ENCODE measurements around the gene YPEL1.

Gene YPEL1

DNA sequence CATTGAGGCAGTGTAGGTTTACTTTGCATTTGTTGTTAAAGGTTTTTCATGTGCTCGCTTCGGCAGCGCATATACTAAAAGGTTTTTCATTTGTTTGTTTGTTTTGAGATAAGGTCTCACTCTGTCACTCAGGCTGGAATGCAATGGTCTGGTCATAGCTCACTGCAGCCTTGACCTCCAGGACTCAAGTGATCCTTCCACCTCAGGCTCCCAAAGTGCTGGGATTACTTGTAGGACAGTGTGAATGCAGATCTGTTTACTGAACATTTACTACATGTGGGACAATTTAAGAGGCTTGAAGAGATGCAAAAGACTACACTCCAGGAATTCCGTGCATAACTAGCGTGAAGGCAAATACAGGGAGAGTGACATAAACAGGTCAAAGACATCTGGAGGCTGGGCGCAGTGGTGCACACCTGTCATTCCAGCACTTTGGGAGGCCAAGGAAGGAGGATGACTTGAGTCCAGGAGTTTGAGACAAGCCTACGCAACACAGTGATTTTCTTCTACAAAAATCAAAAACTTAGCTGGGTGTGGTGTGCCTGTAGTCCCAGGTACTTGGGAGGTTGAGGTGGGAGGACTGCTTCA, 34.1 kb downstream of the YPEL1 start:
- H3K4me3 ChIP-seq (ENCODE audit: low read depth, low read length, poor library complexity, severe bottlenecking) = no peak overlapping the region
- H3K9ac ChIP-seq (ENCODE audit: low read length) = no peak overlapping the region
- H3K27ac ChIP-seq (ENCODE audit: low read depth, low read length, poor library complexity, severe bottlenecking) = no peak overlapping the region
- H4K20me1 ChIP-seq (ENCODE audit: insufficient read depth, low read length) = no peaks in the 10 kb centered on the region
- TF ChIP-seq CTCF (IDR thresholded peaks at IDR 0.05; ENCODE audit: low read length) (no peak), EZH2 (IDR thresholded peaks at IDR 0.05; ENCODE audit: borderline replicate concordance, low read length) (no peak)
- H3K9me2 ChIP-seq (ENCODE audit: low read depth, low read length) = no peaks in the 10 kb centered on the region
- H3K36me3 ChIP-seq (ENCODE audit: insufficient read depth, low read length) = peaks cover 40% of the 10 kb centered on the region
- no peaks in the 10 kb centered on the region for H3K27me3 ChIP-seq (ENCODE audit: insufficient read depth, low read length)
- H3K4me1 ChIP-seq (ENCODE audit: insufficient read depth, low read length, severe bottlenecking) = no peaks in the 10 kb centered on the region
- H2AFZ ChIP-seq (ENCODE audit: low read length) = no peak overlapping the region
- no peaks in the 10 kb centered on the region for H3F3A ChIP-seq (ENCODE audit: insufficient read depth, low read length)
- H3K4me2 ChIP-seq (ENCODE audit: low read length) = no peak overlapping the region
- H3K9me3 ChIP-seq (ENCODE audit: low read length) = no peaks in the 10 kb centered on the region
- H3K79me2 ChIP-seq (ENCODE audit: insufficient read depth, low read length) = no peaks in the 10 kb centered on the region

DNA sequence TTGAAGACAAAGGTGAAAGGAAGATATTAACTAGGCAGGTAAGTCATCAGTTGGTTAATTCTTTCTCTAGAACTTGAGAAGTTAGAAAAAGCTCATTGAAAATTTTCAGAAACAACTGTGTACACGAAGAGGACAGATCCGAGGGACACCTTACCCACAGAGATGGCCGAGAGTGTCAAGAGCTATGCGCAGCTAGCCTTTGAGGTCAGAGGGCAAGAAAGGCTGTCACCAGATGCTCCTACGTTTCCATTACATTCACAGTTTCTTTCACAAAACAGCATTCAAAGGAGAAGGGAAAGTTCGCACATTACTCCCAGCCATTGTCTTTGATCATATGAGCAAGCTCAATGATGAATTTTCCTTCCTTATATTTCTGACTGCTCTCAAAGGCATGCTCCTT, 34.8 kb downstream of the YPEL1 start:
- no peak for TF ChIP-seq CTCF (IDR thresholded peaks at IDR 0.05; ENCODE audit: low read length)
- no peak for TF ChIP-seq EZH2 (IDR thresholded peaks at IDR 0.05; ENCODE audit: borderline replicate concordance, low read length)
- H3K79me2 ChIP-seq (ENCODE audit: insufficient read depth, low read length) = no peaks in the 10 kb centered on the region
- no peaks in the 10 kb centered on the region for H3K9me2 ChIP-seq (ENCODE audit: low read depth, low read length)
- H3K9ac ChIP-seq (ENCODE audit: low read length) = no peak overlapping the region
- H3K27ac ChIP-seq (ENCODE audit: low read depth, low read length, poor library complexity, severe bottlenecking) = no peak overlapping the region
- no peak overlapping the region for H2AFZ ChIP-seq (ENCODE audit: low read length)
- H3K4me2 ChIP-seq (ENCODE audit: low read length) = no peak overlapping the region
- no peaks in the 10 kb centered on the region for H3F3A ChIP-seq (ENCODE audit: insufficient read depth, low read length)
- no peak overlapping the region for H3K4me3 ChIP-seq (ENCODE audit: low read depth, low read length, poor library complexity, severe bottlenecking)
- no peaks in the 10 kb centered on the region for H3K27me3 ChIP-seq (ENCODE audit: insufficient read depth, low read length)
- H4K20me1 ChIP-seq (ENCODE audit: insufficient read depth, low read length) = no peaks in the 10 kb centered on the region
- peaks cover 47% of the 10 kb centered on the region for H3K36me3 ChIP-seq (ENCODE audit: insufficient read depth, low read length)
- H3K4me1 ChIP-seq (ENCODE audit: insufficient read depth, low read length, severe bottlenecking) = no peaks in the 10 kb centered on the region
- no peaks in the 10 kb centered on the region for H3K9me3 ChIP-seq (ENCODE audit: low read length)

- no peak overlapping the region for H2AFZ ChIP-seq (ENCODE audit: low read length)
- H3F3A ChIP-seq (ENCODE audit: insufficient read depth, low read length) = no peaks in the 10 kb centered on the region
- no peaks in the 10 kb centered on the region for H3K79me2 ChIP-seq (ENCODE audit: insufficient read depth, low read length)
- H3K9me3 ChIP-seq (ENCODE audit: low read length) = no peaks in the 10 kb centered on the region
- H3K9me2 ChIP-seq (ENCODE audit: low read depth, low read length) = no peaks in the 10 kb centered on the region
- TF ChIP-seq EZH2 (IDR thresholded peaks at IDR 0.05; ENCODE audit: borderline replicate concordance, low read length) (no peak), CTCF (IDR thresholded peaks at IDR 0.05; ENCODE audit: low read length) (no peak)
- H3K4me2 ChIP-seq (ENCODE audit: low read length) = no peak overlapping the region
- peaks cover 58% of the 10 kb centered on the region for H3K36me3 ChIP-seq (ENCODE audit: insufficient read depth, low read length)
- no peak overlapping the region for H3K4me3 ChIP-seq (ENCODE audit: low read depth, low read length, poor library complexity, severe bottlenecking)
- no peak overlapping the region for H3K27ac ChIP-seq (ENCODE audit: low read depth, low read length, poor library complexity, severe bottlenecking)
- no peaks in the 10 kb centered on the region for H3K4me1 ChIP-seq (ENCODE audit: insufficient read depth, low read length, severe bottlenecking)
- no peaks in the 10 kb centered on the region for H3K27me3 ChIP-seq (ENCODE audit: insufficient read depth, low read length)
- H3K9ac ChIP-seq (ENCODE audit: low read length) = no peak overlapping the region
- no peaks in the 10 kb centered on the region for H4K20me1 ChIP-seq (ENCODE audit: insufficient read depth, low read length)
Observed at GRCh38 chr22:21699643-21700042, 36.0 kb downstream of the YPEL1 start.

Measured in OCI-LY1 (cell line).